CD1c-positive myeloid dendritic cell (primary cell): ENCODE results near the gene FMNL1.

Experiments
- DNase-seq: peaks from one replicate; pipeline ENCODE4 v3.0.0-alpha.2; 2016; ENCODE audit errors: extremely low spot score

Gene FMNL1

GRCh38 chr17:45258981-45259380 is 37.3 kb downstream of the FMNL1 start:
- DNase-seq, result peak; percentile 57

GRCh38 chr17:45260204-45260783 is 38.6 kb downstream of the FMNL1 start:
- no peak for DNase-seq

- DNase-seq, result peak; percentile 66
Observed at GRCh38 chr17:45261577-45262515, 40.2 kb downstream of the FMNL1 start, which contains the start of gene SPATA32. Gene SPATA32 (minus strand): TSS chr17:45262094. CDS start chr17:45262016, 78 bp downstream.

DNA sequence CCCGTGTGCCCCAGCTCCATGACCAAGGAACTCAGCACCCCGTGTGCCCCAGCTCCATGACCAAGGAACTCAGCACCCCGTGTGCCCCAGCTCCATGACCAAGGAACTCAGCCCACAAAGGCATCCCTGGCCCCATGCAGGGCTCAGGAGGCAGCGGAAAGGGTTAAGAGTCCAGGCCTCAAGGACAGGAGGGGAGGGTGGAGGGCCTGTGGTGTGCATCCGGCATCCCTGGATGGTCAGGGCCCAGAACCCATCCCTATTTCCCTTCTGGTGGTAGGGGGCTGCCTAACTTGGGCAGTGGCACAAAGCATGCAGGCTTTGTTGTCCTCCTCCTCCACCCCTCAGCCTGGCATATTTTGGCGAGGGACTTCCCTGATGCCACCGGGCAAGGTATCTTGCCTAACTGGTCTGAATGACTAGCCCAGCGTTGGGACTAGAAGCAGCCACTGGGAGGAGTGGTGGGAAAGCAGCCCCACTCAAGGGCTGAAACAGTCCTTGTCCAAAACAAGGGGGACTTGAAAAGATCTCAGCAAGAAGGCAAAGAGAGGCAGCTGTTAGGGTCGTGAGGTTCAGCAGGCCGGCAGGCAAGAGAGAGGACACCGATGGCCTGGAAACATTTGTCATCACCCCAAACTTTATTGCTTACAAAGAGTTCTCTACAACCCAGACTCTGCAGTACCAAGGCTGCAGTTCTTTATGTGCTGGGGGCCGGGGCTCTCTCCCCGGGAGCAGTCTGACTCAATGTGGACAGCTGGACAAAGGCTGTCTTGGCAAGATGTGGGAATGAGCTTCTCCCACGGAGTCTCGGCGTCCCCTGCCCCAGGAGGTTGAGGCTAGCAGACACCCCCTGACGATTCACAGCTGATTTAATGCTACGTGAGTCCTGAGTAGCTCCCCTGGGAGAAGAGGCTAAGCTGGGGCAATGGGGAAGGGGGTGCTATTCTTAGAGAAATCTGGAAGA is 41.1 kb downstream of the FMNL1 start:
- DNase-seq, result no peak

DNA sequence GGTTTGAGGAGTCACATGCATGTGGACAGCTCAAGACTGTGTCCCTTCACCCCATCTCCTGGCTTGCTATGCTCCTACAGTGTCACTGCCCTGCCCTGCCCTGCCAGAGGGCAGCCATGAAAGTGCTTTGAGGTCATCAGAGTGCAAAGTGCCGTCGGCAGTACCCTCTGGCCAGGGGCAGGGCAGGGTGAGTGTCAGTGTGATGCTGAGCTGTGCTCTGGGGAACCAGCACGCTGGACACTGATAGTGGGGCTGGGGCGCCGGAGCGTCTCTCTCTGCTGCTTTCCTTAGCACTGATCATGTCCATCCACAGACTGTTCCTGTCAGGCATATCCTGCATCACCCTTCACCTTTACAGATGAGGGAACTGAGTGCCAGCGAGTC is 41.8 kb downstream of the FMNL1 start:
- no peak for DNase-seq

GRCh38 chr17:45264430-45264829 is 42.7 kb downstream of the FMNL1 start:
- no peak for DNase-seq

GRCh38 chr17:45264988-45265387 is 43.3 kb downstream of the FMNL1 start:
- no peak for DNase-seq

DNA sequence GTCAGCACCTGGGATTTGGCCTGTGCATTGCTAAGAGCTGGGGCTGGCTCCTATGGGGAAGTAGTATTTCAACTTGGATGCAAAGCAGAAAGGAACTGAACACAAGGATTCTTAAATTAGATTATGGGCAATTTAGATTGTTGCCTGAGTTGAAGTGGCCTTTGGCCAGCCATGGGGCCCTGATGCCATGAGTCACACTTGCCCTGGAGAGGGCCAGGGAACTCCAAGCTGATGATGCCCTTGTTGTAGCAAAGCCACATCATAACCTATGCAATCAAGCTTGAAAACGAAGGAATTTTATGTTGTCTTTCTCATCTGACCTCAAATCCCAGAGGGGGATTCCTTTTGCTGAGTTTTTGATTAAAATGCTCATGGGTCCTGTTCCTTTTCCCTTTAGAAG is 44.1 kb downstream of the FMNL1 start:
- no peak for DNase-seq

- no peak for DNase-seq
Observed at GRCh38 chr17:45266372-45266926, 44.8 kb downstream of the FMNL1 start.

GRCh38 chr17:45267436-45268055 is 45.9 kb downstream of the FMNL1 start:
- DNase-seq, result no peak

- no peak for DNase-seq
Observed at GRCh38 chr17:45269912-45270311, 48.2 kb downstream of the FMNL1 start.

GRCh38 chr17:45270828-45271418 is 49.2 kb downstream of the FMNL1 start:
- peak; percentile 38 for DNase-seq

DNA sequence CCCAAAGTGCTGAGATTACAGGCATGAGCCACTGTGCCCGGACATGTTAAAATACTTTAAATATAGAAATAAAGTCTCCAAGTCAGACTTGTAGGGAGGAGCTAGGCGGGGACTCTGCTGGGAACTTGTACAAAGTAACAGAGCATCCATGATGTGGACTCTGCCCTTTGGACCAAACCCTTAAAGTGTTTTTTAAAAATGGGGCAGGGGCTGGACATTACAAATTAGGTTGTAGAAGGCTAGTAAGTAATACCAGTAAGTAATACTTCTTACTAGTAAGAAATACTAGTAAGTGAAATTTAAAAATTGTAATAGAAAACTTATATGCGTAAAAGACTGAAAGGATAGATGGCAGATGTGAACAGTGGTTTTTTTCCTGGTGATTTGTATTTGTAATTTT is 49.9 kb downstream of the FMNL1 start:
- DNase-seq, result no peak

- no peak for DNase-seq
Observed at GRCh38 chr17:45273551-45273957, 51.9 kb downstream of the FMNL1 start.

DNA sequence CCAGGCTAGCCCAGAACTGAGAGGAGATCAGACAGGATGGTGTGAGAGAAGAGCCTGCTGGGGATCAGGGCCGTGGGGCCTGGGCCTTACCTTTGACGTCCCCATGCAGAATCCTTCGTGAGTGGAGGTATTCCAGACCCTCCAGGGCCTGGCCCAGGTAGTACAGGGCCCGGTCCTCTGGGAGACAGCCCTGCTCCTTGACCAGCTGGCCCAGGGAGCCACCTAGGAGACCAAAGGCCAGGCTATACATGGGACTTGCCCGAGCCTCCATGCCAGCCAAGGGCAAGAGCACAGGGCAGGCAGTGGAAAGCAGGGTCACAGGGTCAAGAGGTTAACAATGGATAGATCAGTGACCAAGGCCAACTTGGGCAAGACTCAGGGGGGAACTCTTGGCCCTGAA is 52.3 kb downstream of the FMNL1 start:
- DNase-seq, result no peak

DNA sequence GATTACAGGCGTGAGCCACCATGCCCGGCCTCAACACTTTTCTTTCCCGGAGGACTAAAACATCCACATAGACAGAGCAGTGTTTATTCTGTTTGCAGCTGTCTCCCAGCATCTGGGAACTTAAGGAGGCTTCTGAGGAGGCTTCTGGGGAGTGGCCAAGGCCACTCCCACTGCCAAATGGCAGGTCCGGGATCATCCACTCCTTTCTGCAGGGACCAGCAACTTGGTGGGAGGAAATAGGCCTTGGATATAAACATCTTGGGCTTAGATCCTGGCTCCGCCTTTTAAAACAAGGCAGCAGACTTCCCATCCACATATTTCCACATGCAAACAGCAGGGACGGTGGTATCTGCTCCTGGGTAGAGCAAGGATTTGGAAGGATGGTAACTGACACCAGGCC is 54.3 kb downstream of the FMNL1 start:
- DNase-seq, result no peak

DNA sequence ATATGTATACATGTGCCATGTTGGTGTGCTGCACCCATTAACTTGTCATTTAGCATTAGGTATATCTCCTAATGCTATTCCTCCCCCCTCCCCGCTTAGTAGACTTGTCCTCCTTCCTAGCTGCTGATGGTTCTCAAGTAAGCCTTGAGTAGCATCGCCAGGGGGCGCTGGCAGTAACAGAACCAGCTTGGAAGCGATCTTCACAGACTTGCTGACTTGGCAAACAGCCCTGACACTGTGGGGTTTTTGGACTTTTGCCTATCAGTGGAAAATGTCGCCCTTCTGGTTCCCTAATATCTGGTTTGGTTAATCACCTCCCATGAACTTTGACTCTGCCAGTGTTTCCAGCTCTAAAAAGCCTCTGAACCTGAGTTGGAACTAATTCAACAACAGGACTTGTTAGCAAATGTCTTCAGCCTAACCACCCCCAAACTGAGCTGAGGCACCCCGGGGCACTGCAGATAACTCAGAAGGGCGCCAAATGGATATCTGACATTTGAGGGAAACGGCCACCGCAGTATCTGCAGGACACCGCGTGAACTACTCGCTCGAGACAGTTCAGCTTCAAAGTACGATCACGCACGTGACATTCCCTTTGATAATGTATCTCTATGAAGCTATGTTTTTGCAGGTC is 55.6 kb downstream of the FMNL1 start:
- DNase-seq, result peak; percentile 95

DNA sequence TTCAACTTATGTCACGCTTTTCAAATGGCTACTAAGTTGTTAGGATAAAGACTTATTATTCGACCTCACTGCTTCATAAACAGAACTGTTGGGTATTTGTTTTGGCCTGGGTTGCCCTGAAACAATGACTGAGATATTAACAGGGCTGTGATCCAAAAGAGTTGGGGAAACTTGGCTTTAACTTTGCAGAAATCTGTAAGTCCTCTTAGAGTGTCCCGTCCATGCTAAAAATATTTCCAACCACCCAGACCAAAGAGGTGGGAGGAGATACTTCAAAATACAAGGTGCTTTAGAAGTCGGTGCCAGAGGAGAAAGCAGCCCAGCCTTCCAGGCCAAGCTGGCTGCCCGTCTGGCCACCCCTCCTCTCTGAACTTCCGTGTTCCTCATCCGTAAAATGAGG is 56.3 kb downstream of the FMNL1 start:
- no peak for DNase-seq

GRCh38 chr17:45279898-45280297 is 58.2 kb downstream of the FMNL1 start:
- no peak for DNase-seq
